Loucy (cell line): ENCODE measurements around the gene NDST1.

Source experiments
- EZH2phosphoT487 ChIP-seq: fragments of 200-600 bp; IDR thresholded peaks from 2 replicates; pipeline ENCODE4 v1.6.1; 2018; ENCODE audit warnings: antibody characterized with exemption, mild to moderate bottlenecking, moderate library complexity, borderline replicate concordance
- TF ChIP-seq, protein P1 (sequence below): fragments of 200-600 bp; sonication (generic); conservative IDR thresholded peaks from 2 replicates; pipeline ENCODE4 v1.5.1; 2014; ENCODE audit warnings: mild to moderate bottlenecking, antibody characterized with exemption, low read length

DNA sequence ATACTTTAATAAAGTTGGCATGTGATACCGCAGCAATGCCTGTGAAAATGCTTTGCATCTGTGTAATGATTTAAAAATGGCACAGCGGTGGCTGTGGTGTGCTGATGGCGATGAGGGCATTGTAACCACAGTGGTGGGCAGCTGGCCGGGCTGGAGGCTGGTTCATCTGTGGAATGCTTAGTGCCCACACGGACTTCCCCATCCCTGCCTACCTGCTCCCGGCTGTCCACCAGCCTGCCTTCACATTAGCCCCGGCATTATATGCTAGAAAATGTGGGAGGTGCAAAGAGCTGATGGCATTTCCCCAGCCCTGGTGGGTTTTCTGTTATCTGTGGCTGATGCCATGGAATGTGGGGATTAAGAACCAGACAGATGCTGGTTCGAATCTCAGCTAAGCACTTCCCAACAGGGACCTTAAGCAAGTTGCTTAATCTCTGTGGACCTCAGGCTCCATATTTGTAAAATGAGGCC, 2.9 kb upstream of the NDST1 start:
- TF ChIP-seq, protein P1, sequence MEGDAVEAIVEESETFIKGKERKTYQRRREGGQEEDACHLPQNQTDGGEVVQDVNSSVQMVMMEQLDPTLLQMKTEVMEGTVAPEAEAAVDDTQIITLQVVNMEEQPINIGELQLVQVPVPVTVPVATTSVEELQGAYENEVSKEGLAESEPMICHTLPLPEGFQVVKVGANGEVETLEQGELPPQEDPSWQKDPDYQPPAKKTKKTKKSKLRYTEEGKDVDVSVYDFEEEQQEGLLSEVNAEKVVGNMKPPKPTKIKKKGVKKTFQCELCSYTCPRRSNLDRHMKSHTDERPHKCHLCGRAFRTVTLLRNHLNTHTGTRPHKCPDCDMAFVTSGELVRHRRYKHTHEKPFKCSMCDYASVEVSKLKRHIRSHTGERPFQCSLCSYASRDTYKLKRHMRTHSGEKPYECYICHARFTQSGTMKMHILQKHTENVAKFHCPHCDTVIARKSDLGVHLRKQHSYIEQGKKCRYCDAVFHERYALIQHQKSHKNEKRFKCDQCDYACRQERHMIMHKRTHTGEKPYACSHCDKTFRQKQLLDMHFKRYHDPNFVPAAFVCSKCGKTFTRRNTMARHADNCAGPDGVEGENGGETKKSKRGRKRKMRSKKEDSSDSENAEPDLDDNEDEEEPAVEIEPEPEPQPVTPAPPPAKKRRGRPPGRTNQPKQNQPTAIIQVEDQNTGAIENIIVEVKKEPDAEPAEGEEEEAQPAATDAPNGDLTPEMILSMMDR: no peak
- no peak for TF ChIP-seq EZH2phosphoT487
